EL (cell line): ENCODE data around the gene C2orf92.
A peak's percentile ranks its signal among the peaks of the same experiment; 100 is the strongest.
"Not testable (repeated sequence)": the region's sequence is repeated elsewhere in the genome, so short reads cannot be mapped to it uniquely, and the experiment has no call there.

Source experiments
- DNase-seq: peaks from one replicate; pipeline ENCODE4 v3.0.0-alpha.2; 2016

C2orf92 gene

DNA sequence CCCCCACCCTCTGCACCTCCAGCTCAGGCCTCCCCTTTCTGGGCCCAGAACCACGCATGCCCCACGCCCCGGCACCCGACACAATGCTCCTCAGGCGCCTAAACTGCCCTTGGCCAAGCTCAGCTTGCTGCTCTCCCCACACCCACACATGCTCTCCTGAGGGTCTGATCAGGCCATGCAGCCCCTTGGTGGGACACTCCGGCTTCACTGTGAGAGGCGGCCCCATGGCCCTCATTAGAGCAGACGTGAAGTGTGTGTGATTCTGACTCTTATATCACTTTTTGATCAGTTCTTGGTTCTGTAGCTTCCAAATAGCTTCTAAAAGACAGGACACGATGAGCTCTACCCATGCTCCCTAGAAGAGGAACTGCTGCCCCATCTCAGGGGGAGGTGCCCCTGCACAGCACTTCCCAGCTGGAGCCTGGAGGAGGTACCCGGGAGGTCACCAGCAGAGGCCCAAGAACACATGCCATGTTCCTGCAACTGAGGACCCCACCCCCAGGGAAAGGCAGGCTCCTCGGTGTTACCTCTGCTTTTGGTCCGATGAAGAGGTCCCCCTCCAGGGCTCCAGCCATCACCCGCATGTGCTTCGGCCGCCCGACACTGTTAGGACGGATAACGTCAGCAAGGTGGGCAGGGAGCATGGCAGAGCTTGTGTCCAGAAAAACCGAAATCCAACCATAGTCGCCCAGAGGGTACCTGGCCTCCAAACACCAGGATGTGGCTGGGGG lies 9.3 kb upstream of the C2orf92 start:
- no peak for DNase-seq

GRCh38 chr2:97660775-97661389 lies 8.6 kb upstream of the C2orf92 start:
- DNase-seq = peak; percentile 32

DNA sequence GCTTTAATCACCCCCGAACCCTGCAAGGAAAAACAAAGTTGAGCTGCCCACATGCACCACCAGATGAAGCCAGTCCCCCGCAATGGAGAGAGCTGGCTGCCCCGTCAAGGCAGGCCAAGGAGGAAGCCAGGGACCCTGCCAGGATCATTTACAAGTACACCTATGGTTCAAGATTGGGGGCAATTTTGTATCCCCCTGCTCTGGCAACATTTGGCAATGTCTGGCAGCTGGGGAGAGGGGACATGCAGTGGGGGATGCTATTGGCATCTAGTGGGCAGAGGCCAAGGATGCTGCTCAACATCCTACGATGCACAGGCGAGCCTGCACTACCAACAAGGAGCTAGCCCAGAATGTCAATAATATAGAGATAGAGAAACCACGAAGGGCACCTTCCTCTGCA lies 7.6 kb upstream of the C2orf92 start:
- no peak for DNase-seq

DNA sequence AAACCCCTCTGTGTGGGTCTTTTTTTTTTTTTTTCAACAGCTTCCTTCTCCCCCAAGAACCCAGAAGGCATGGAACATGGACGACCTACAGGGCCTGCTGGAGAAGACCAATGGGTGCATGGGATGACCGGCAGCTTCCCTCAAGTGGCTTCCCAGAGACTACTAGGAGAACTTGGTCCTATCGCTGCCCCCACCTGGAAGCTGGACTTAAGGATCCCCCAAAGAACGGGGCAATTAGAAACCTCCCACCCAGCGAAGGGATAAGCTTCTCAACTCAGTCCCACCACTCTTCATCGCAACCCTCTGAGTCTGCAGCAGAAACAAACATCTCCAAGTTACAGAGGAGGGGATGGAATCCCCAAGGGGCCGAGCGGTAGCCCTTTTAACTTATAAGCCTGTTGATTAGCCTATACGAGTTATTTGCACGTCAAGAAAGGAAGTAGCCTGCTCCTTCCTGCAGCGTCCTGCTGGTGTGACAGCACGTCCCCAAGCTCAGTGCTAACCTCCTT lies 7.1 kb upstream of the C2orf92 start:
- no peak for DNase-seq

DNA sequence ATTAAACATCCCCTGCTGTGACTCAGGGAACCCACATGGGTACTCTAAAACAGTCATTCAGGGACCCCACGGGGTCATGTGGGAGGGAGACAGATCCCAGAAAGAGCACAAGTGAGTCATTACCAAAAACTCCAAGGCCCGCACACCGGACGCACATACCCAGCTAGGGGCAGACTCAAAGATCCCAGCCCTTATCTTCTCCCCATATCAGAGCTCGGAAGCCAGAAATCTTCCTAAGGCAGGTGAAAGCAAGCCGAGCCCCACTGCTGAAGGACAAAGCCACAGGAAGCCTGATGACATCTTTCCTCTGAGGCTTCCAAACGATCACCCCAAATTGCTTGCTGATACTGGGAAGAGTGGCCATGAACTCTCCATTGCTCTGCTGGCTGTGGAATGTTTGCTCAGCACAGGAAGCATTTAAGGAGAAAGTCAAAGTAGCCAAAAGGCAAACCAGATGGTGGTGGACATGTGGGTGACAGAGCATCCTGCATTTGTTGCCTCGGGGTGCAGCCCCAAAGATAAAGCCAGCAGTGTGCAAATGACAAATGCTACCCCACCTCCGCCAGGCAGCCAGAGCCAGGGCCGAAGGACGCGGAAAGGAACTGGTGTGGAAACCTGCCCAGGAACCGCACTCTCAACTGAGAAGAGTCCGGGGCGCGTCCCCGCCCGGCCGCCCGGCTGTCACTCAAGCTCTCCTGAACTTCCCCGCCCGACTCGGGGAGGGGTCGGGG lies 6.5 kb upstream of the C2orf92 start:
- DNase-seq = peak; percentile 98

GRCh38 chr2:97663626-97663961 lies 5.9 kb upstream of the C2orf92 start:
- no peak for DNase-seq

DNA sequence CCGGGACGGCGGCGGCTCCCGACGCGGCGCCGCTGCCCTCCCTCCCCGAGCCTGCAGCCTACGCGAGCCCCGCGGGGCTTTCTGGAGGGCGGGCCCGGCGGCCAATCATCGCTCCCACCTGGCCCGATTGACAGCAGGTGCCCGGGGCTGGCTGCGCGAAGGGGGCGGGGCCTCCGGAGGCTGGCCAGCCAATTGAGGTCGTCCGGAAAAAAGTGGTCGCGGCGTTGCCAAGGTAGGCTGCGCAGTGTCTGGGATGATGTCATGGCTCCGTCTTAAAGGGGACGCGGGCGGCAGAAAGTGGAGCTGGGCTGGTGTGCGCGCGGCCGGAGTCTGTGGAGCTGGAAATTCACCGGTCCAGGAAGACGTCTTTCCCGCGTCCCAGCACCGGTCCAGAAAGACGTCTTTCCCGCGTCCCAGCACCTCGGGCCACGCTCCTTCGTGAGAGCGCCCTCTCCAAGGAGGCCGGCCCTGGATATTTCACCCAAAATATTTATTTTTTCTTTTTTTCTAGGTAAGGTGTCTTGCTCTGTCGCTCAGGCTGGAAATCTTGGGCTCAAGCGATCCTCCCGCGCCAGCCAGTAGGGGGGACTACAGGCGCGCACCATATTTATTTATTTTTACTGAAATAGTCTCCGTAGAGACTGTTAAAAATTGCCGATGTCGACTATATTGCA lies 5.4 kb upstream of the C2orf92 start, which contains the start of gene ACTR1B:
ACTR1B (minus strand) TSS at position 83 of the 674 bp plus-strand sequence. CDS start 154 bp downstream, outside the sequence.
- DNase-seq = peak; percentile 98

GRCh38 chr2:97664636-97664970 lies 4.9 kb upstream of the C2orf92 start:
- peak; percentile 45 for DNase-seq

DNA sequence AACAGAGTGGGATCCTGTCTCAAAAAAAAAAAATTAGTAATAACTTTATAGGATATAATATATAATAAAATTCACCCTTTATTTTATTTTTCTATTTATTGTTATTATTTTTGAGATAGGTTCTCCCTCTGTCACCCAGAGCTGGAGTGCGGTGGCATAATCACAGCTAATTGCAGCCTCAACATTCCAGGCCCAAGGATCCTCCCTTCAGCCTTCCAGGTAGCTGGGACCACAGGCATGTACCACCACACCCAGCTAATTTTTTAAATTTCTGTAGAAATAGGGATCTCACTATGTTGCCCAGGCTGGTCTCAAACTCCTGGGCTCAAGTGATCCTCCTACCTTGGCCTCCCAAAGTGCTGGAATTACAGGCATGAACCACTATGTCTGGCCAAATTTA lies 958 bp downstream of the C2orf92 start:
- DNase-seq = no peak

- DNase-seq = no peak
Measured at GRCh38 chr2:97671526-97671925, 2.0 kb downstream of the C2orf92 start.

- DNase-seq = not testable (repeated sequence)
Measured at GRCh38 chr2:97672606-97673140, 3.2 kb downstream of the C2orf92 start.

DNA sequence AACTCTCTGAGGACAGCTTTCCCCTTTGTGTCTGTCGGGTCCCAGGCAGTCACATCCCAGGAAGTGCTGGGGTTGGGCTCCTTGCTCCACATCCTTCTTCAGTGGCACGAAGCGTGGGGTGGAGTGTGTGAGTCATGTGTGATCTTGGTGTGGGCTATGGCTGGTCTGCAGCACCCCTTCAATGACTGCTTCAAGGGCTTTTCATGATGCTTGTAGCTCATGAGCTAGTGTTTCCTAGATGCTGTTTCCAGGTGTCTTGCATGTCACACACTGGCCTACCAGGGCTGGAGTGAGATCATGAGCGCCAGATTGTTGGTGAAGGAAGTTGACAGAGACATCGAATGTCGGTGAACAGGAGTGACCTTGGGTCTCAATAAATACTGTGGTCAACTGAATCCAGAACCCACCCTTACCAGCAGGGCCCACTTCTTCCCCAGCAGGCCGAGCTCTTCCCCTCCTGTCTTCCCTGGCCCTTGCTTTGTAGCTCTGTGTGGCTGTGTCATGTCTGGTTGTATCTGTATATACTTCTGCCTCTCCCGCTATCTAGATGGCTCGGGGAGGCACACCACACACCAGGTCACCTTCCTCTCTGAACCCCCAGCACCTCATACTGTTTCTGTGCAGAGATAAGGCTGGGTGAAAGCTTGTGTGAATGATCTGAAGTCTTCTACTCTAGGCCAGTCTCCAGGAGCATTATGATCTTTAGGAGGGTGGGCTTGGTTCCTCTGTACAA lies 3.8 kb downstream of the C2orf92 start:
- DNase-seq = peak; percentile 19

DNA sequence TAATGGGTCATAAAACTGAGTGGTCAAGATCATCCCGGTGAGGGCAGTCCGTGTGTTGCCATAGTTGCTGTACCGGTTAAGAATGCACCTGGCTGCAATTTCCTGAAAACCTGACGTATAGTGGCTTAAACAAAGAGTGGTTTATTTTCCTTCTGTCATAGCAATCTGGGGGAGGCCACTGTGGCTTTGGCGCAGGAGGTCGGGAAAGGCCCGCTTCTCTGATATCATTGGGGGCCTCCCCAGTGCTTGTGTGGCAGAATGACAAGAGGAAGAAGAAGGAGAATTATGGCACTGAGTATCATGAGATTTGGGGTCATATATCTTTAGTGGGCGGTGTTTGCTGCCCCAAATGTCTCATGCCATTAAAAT lies 4.4 kb downstream of the C2orf92 start:
- DNase-seq = no peak

DNA sequence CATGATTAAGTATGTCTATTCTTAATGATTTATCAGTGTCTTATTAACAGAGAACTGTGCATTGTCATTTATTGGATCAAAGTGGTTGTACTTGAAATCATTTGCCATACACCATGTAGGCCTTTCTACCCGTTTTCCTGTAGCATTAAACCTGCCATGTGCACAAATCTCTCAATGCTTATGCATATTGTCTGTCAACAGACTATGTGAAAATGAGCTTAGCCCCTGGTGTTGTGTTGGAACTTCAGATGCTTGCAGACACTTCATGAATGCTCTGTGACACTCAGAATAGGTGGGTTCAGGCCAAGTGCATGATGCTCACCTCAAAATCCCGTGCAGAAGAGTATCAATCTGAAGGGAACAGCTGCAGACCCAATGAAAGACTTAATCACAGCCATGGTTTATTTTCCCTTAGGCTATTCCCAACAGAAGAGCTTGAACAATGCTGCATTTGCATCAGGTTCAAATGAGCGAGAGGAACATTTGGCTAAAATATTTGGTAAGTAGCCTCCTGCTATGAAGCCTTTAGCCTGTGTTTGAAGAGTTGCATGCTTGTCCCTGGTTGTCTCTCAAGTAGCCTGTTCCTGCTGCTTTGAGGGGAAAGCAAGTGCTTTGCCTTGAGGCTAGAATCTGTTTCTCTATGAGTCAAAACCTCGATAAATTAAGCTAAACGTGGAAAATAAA lies 6.1 kb downstream of the C2orf92 start:
- no peak for DNase-seq

GRCh38 chr2:97676620-97677019 lies 7.1 kb downstream of the C2orf92 start:
- no peak for DNase-seq

GRCh38 chr2:97677480-97677879 lies 8.0 kb downstream of the C2orf92 start:
- no peak for DNase-seq

DNA sequence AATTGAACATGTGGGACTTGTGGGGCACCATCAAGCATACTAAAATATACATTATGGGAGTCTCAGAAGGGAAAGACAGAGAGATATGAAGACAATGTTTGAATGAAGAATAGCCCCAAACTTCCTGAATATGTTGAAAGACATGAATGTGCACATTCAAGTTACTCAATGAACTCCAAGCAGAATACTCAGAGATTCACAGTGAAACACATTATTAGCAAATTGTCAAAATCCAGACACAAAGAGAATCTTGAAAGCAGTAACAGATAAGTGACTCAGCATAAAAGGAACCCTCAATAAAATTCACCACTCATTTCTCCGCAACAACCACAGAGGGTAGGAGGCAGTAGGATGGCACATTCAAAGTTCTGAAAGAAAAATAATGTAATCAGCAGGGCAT lies 8.8 kb downstream of the C2orf92 start:
- DNase-seq = no peak

DNA sequence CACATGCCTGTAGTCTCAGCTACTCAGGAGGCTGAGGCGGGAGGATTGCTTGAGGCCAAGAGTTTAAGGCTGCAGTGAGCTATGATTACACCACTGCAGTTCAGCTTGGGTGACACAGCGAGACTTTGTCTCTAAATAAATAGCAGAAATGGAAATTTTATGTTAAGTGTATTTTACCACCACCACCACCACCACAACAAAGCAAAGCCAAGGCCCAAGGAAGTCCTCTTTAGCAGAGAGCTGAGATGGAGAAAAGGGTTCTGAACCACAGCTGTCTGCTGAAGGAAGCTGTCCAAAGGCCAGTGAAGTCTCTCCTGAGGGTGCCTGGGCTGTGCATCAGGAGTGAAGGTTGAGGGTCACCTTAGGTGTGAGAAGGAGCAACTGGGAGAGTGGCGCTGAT lies 17.7 kb downstream of the C2orf92 start:
- not testable (repeated sequence) for DNase-seq

- no peak for DNase-seq
Measured at GRCh38 chr2:97688062-97688827, 18.7 kb downstream of the C2orf92 start.

- DNase-seq = no peak
Measured at GRCh38 chr2:97691166-97691565, 21.7 kb downstream of the C2orf92 start.

- DNase-seq = peak; percentile 62
Measured at GRCh38 chr2:97693476-97693875, 24.0 kb downstream of the C2orf92 start.
